ENCODE measurements around the gene LRRC1. TPM values are rescaled to one million over a fixed set of nuclear protein-coding genes. Genes with fewer than 3 reads are reported as not detected.

Gene LRRC1
- total RNA-seq, 1 donor from 2014 or later = 1.9 TPM

GRCh38 chr6:53828215-53828614, 33.4 kb downstream of the LRRC1 start:
- Mint-ChIP-seq H3K9me3 (no peaks in the 10 kb centered on the region), H3K27me3 (ENCODE audit: low read depth) (no peaks in the 10 kb centered on the region), H3K36me3 (ENCODE audit: low read depth) (no peaks in the 10 kb centered on the region), H3K27ac (no peak overlapping the region), H3K4me3 (ENCODE audit: low read depth) (no peak overlapping the region), H3K4me1 (ENCODE audit: low read depth) (peaks cover 12% of the 10 kb centered on the region)
- no peak for DNase-seq (ENCODE audit: low spot score)
- intact Hi-C loops (cut with micrococcal nuclease) = no loop called here

- H3K4me3 Mint-ChIP-seq (ENCODE audit: low read depth) = no peak overlapping the region
- no peak overlapping the region for H3K27ac Mint-ChIP-seq
- H3K27me3 Mint-ChIP-seq (ENCODE audit: low read depth) = peaks cover 2% of the 10 kb centered on the region
- peaks cover 12% of the 10 kb centered on the region for H3K4me1 Mint-ChIP-seq (ENCODE audit: low read depth)
- H3K36me3 Mint-ChIP-seq (ENCODE audit: low read depth) = no peaks in the 10 kb centered on the region
- DNase-seq (ENCODE audit: low spot score) = no peak
- H3K9me3 Mint-ChIP-seq = no peaks in the 10 kb centered on the region
- intact Hi-C loops (cut with micrococcal nuclease) = no loop called here
Observed at GRCh38 chr6:53828966-53829697, 34.3 kb downstream of the LRRC1 start.

GRCh38 chr6:53829698-53830221, 35.0 kb downstream of the LRRC1 start:
- H3K27ac Mint-ChIP-seq = no peak overlapping the region
- H3K4me3 Mint-ChIP-seq (ENCODE audit: low read depth) = no peak overlapping the region
- no peak for DNase-seq (ENCODE audit: low spot score)
- intact Hi-C loops (cut with micrococcal nuclease) = no loop called here
- no peaks in the 10 kb centered on the region for H3K36me3 Mint-ChIP-seq (ENCODE audit: low read depth)
- H3K4me1 Mint-ChIP-seq (ENCODE audit: low read depth) = peaks cover 12% of the 10 kb centered on the region
- H3K27me3 Mint-ChIP-seq (ENCODE audit: low read depth) = peaks cover 2% of the 10 kb centered on the region
- no peaks in the 10 kb centered on the region for H3K9me3 Mint-ChIP-seq

- peaks cover 2% of the 10 kb centered on the region for H3K27me3 Mint-ChIP-seq (ENCODE audit: low read depth)
- H3K36me3 Mint-ChIP-seq (ENCODE audit: low read depth) = no peaks in the 10 kb centered on the region
- H3K9me3 Mint-ChIP-seq = no peaks in the 10 kb centered on the region
- intact Hi-C loops (cut with micrococcal nuclease) = no loop called here
- H3K4me3 Mint-ChIP-seq (ENCODE audit: low read depth) = no peak overlapping the region
- no peak overlapping the region for H3K27ac Mint-ChIP-seq
- no peak for DNase-seq (ENCODE audit: low spot score)
- H3K4me1 Mint-ChIP-seq (ENCODE audit: low read depth) = peaks cover 12% of the 10 kb centered on the region
Observed at GRCh38 chr6:53830366-53830765, 35.6 kb downstream of the LRRC1 start.

- peaks cover 2% of the 10 kb centered on the region for H3K27me3 Mint-ChIP-seq (ENCODE audit: low read depth)
- no peaks in the 10 kb centered on the region for H3K9me3 Mint-ChIP-seq
- peaks cover 8% of the 10 kb centered on the region for H3K4me1 Mint-ChIP-seq (ENCODE audit: low read depth)
- no peak overlapping the region for H3K4me3 Mint-ChIP-seq (ENCODE audit: low read depth)
- intact Hi-C loops (cut with micrococcal nuclease) = no loop called here
- no peak overlapping the region for H3K27ac Mint-ChIP-seq
- no peak for DNase-seq (ENCODE audit: low spot score)
- H3K36me3 Mint-ChIP-seq (ENCODE audit: low read depth) = no peaks in the 10 kb centered on the region
Observed at GRCh38 chr6:53831081-53831869, 36.5 kb downstream of the LRRC1 start.

- Mint-ChIP-seq H3K36me3 (ENCODE audit: low read depth) (no peaks in the 10 kb centered on the region), H3K4me1 (ENCODE audit: low read depth) (peaks cover 5% of the 10 kb centered on the region), H3K27me3 (ENCODE audit: low read depth) (peaks cover 2% of the 10 kb centered on the region), H3K4me3 (ENCODE audit: low read depth) (no peak overlapping the region), H3K27ac (no peak overlapping the region), H3K9me3 (no peaks in the 10 kb centered on the region)
- intact Hi-C loops (cut with micrococcal nuclease) = no loop called here
- DNase-seq (ENCODE audit: low spot score) = no peak
Observed at GRCh38 chr6:53831936-53832660, 37.3 kb downstream of the LRRC1 start.

- Mint-ChIP-seq H3K27me3 (ENCODE audit: low read depth) (peaks cover 2% of the 10 kb centered on the region), H3K4me3 (ENCODE audit: low read depth) (no peak overlapping the region), H3K9me3 (no peaks in the 10 kb centered on the region), H3K36me3 (ENCODE audit: low read depth) (no peaks in the 10 kb centered on the region), H3K27ac (no peak overlapping the region), H3K4me1 (ENCODE audit: low read depth) (no peaks in the 10 kb centered on the region)
- intact Hi-C loops (cut with micrococcal nuclease) = no loop called here
- DNase-seq (ENCODE audit: low spot score) = no peak
Observed at GRCh38 chr6:53833155-53833554, 38.4 kb downstream of the LRRC1 start.

GRCh38 chr6:53834132-53834531, 39.3 kb downstream of the LRRC1 start:
- DNase-seq (ENCODE audit: low spot score) = no peak
- Mint-ChIP-seq H3K27me3 (ENCODE audit: low read depth) (peaks cover 2% of the 10 kb centered on the region), H3K9me3 (no peaks in the 10 kb centered on the region), H3K27ac (no peak overlapping the region), H3K36me3 (ENCODE audit: low read depth) (no peaks in the 10 kb centered on the region), H3K4me3 (ENCODE audit: low read depth) (no peak overlapping the region), H3K4me1 (ENCODE audit: low read depth) (no peaks in the 10 kb centered on the region)
- intact Hi-C loops (cut with micrococcal nuclease) = no loop called here

- Mint-ChIP-seq H3K36me3 (ENCODE audit: low read depth) (no peaks in the 10 kb centered on the region), H3K27ac (no peak overlapping the region), H3K4me1 (ENCODE audit: low read depth) (no peaks in the 10 kb centered on the region), H3K9me3 (peaks cover 8% of the 10 kb centered on the region), H3K27me3 (ENCODE audit: low read depth) (peaks cover 2% of the 10 kb centered on the region), H3K4me3 (ENCODE audit: low read depth) (no peak overlapping the region)
- DNase-seq (ENCODE audit: low spot score) = no peak
- intact Hi-C loops (cut with micrococcal nuclease) = no loop called here
Observed at GRCh38 chr6:53837865-53838769, 43.3 kb downstream of the LRRC1 start.

- H3K4me1 Mint-ChIP-seq (ENCODE audit: low read depth) = no peaks in the 10 kb centered on the region
- no peak overlapping the region for H3K27ac Mint-ChIP-seq
- no peak for DNase-seq (ENCODE audit: low spot score)
- H3K27me3 Mint-ChIP-seq (ENCODE audit: low read depth) = no peaks in the 10 kb centered on the region
- no peak overlapping the region for H3K4me3 Mint-ChIP-seq (ENCODE audit: low read depth)
- no peaks in the 10 kb centered on the region for H3K36me3 Mint-ChIP-seq (ENCODE audit: low read depth)
- intact Hi-C loops (cut with micrococcal nuclease) = no loop called here
- H3K9me3 Mint-ChIP-seq = peaks cover 8% of the 10 kb centered on the region
Observed at GRCh38 chr6:53840027-53840426, 45.2 kb downstream of the LRRC1 start.

GRCh38 chr6:53845280-53846195, 50.7 kb downstream of the LRRC1 start:
- Mint-ChIP-seq H3K36me3 (ENCODE audit: low read depth) (no peaks in the 10 kb centered on the region), H3K4me3 (ENCODE audit: low read depth) (no peak overlapping the region), H3K27me3 (ENCODE audit: low read depth) (no peaks in the 10 kb centered on the region), H3K4me1 (ENCODE audit: low read depth) (no peaks in the 10 kb centered on the region), H3K9me3 (peaks cover 3% of the 10 kb centered on the region), H3K27ac (no peak overlapping the region)
- intact Hi-C loops (cut with micrococcal nuclease) = no loop called here
- DNase-seq (ENCODE audit: low spot score) = no peak

Data from activated T-helper 2 cell treated with anti-CD3 and anti-CD28 coated beads, Interferon-gamma antibody, Interleukin-2, Interleukin-4, amounts not matched to agents 10 μg/mL and 5 μg/mL and 100 μg/mL, durations not matched to agents 14 hours and 24 hours and 36 hours (primary cell).